ENCODE results near the gene USHBP1. TPM values are rescaled to one million over a fixed set of nuclear protein-coding genes. Genes with fewer than 3 reads are reported as not detected.

The USHBP1 gene
- total RNA-seq, 1 donor from 2014 or later, result not detected

DNA sequence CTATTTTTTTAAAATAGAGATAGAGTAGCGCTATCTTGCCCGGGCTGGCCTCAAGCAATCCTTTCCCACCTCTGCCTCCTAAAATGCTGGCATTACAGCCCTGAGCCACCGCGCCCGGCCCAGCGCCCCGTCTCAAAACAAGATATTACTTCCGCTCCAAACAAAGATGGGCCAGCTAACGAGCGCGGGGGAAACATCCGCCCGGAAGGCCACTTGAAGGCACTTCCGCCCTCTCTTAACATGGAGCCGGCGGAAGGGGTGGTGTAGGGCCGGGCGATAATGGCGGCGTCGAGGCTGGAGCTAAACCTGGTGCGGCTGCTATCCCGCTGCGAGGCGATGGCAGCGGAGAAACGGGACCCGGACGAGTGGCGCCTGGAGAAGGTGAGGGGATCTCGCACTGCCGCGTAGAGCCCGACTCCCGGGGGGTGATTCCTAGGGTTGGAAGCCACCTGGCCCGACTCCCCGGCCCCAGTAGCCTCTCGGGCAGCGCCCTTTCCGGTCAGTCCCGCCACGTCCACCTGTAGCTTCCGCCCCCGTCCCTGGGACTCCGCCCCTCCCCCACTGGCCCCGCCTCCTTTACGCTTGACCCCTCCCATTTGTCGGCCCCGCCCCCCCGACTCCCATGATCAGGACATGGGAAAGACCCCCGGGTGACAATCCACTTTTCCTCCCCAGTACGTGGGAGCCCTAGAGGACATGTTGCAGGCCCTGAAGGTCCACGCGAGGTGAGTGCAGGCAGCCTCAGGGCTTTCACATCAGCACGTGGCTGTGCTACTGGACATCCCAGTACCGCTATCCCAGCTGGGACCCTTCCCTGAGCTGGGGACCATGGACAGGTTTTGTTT is 49.2 kb downstream of the USHBP1 start, which contains the start of gene USE1:
TSS of gene USE1 (plus strand) at position 231 of the 845 bp plus-strand sequence. CDS start at position 280, 49 bp downstream.
- Histone ChIP-seq H3K4me3 (ENCODE audit: low read depth, low read length) (peak within 1 kb of the TSS; percentile 73), H3K36me3 (ENCODE audit: control insufficient read depth, insufficient read depth, low read length) (peaks cover 13% of the 10 kb centered on the region), H3K27me3 (ENCODE audit: control insufficient read depth, insufficient read depth, low read length) (no peaks in the 10 kb centered on the region)
- DNase-seq (ENCODE audit: low read depth) (peak; percentile 76), FAIRE-seq (no peak)
- TF ChIP-seq, protein P1, sequence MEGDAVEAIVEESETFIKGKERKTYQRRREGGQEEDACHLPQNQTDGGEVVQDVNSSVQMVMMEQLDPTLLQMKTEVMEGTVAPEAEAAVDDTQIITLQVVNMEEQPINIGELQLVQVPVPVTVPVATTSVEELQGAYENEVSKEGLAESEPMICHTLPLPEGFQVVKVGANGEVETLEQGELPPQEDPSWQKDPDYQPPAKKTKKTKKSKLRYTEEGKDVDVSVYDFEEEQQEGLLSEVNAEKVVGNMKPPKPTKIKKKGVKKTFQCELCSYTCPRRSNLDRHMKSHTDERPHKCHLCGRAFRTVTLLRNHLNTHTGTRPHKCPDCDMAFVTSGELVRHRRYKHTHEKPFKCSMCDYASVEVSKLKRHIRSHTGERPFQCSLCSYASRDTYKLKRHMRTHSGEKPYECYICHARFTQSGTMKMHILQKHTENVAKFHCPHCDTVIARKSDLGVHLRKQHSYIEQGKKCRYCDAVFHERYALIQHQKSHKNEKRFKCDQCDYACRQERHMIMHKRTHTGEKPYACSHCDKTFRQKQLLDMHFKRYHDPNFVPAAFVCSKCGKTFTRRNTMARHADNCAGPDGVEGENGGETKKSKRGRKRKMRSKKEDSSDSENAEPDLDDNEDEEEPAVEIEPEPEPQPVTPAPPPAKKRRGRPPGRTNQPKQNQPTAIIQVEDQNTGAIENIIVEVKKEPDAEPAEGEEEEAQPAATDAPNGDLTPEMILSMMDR (IDR thresholded peaks at IDR 0.05; ENCODE audit: insufficient read depth, low read length, severe bottlenecking), result no peak

DNA sequence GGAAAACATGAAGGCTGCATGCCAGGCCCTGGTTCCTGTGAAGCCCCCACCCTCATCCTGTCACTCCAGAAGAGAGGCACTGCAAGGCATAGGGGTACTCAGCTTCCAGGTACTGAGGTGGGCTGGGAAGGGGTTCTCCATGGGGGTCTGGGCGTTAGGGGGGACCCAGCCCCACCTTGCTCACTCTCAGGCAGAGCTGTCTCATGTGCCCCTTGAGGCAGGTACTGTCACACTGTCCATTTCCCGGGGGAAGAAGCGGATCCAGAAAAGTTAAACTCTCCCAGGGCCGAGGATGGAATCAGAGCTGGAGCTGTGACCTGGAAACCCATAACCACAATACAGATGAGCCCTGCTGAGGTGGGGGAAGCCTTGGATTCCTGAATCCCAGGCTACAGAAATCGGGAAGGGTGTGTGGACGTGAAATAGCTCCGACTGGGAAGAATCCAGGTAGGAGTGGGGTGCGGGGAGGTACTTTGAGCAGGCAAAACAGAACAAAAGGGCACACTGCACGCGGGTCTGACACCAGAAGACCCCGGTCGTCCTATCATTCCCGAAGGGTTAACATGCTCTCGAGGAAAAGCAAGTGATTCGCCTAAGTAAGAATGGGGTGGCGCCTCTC is 49.9 kb downstream of the USHBP1 start:
- no peak for DNase-seq (ENCODE audit: low read depth)
- FAIRE-seq, result no peak
- Histone ChIP-seq H3K4me3 (ENCODE audit: low read depth, low read length) (peak overlapping the region; percentile 73), H3K36me3 (ENCODE audit: control insufficient read depth, insufficient read depth, low read length) (peaks cover 14% of the 10 kb centered on the region), H3K27me3 (ENCODE audit: control insufficient read depth, insufficient read depth, low read length) (no peaks in the 10 kb centered on the region)
- TF ChIP-seq, protein P1 (IDR thresholded peaks at IDR 0.05; ENCODE audit: insufficient read depth, low read length, severe bottlenecking), result no peak

DNA sequence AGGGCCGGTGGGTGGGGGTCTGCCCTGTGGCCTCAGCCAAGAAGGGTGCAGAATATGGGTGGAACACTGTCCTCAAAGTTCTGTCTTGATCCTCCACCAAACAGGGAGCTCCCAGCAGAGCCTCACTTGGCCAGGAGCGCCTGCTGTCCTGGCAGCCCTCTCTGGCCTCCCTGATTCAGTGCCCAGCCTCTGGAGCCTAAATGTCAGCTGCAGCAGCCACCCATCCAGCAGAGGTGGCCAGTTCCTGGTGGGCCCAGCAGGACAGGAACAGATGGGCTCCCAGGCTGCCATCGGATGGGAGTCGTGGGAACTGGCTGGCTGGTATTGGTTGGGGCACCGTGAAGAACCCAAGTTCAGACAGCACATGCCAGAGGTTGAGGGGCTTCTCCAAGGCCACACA is 51.2 kb downstream of the USHBP1 start:
- TF ChIP-seq, protein P1 (IDR thresholded peaks at IDR 0.05; ENCODE audit: insufficient read depth, low read length, severe bottlenecking), result no peak
- no peak for DNase-seq (ENCODE audit: low read depth)
- no peak for FAIRE-seq
- peaks cover 18% of the 10 kb centered on the region for H3K36me3 ChIP-seq (ENCODE audit: control insufficient read depth, insufficient read depth, low read length)
- no peaks in the 10 kb centered on the region for H3K27me3 ChIP-seq (ENCODE audit: control insufficient read depth, insufficient read depth, low read length)
- H3K4me3 ChIP-seq (ENCODE audit: low read depth, low read length), result no peak overlapping the region

DNA sequence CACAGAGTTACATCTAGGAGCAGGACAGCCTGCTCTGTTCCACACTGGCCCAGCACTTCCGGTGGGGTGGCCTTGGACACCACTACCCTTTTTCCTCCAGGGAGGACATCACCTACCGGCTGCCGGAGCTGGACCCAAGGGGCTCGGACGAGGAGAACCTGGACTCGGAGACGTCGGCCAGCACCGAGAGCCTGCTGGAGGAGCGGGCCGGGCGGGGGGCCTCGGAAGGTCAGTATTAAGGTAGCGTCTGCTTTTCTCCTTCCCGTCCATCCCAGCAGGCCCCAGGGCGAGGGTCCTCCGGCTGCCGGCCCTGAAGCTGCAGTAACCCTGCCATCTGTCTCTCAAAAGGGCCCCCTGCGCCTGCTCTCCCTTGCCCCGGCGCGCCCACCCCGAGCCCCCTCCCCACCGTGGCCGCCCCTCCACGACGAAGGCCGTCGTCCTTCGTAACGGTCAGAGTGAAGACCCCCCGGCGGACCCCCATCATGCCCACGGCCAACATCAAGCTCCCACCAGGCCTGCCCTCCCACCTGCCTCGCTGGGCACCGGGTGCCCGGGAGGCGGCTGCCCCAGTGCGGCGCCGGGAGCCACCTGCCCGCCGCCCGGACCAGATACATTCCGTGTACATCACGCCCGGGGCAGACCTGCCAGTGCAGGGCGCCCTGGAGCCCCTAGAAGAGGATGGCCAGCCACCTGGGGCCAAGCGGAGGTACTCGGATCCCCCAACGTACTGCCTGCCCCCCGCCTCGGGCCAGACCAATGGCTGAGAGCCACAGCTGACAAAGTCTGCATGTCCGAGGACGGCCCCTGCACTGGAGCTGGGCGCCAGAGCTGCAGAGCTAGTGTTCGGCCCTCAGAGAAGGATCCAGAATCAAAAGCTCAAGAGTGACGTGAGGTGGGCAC is 52.7 kb downstream of the USHBP1 start:
- DNase-seq (ENCODE audit: low read depth) (no peak), FAIRE-seq (no peak)
- Histone ChIP-seq H3K36me3 (ENCODE audit: control insufficient read depth, insufficient read depth, low read length) (peaks cover 14% of the 10 kb centered on the region), H3K4me3 (ENCODE audit: low read depth, low read length) (no peak overlapping the region), H3K27me3 (ENCODE audit: control insufficient read depth, insufficient read depth, low read length) (no peaks in the 10 kb centered on the region)
- TF ChIP-seq, protein P1 (IDR thresholded peaks at IDR 0.05; ENCODE audit: insufficient read depth, low read length, severe bottlenecking), result no peak

DNA sequence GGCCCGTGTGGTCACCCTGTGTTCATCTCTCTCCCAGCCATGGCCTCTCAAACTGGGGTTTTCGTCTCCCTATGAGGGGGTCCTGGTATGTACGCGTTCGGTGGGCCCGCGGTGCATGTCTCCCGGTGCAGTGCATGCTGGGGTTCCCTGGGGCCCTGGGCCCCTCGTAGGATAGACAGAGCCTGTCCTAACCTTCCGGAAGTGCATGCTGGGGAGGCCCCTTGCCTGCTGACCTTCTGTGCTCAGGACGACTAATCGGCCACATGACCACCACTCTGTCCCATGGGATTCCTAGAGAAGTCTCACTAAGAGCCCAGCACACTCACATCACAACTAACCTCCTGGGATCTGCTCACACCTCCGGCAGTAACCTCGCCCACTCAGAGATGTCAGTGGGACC is 54.2 kb downstream of the USHBP1 start:
- TF ChIP-seq, protein P1 (IDR thresholded peaks at IDR 0.05; ENCODE audit: insufficient read depth, low read length, severe bottlenecking), result no peak
- DNase-seq (ENCODE audit: low read depth), result no peak
- no peak for FAIRE-seq
- no peak overlapping the region for H3K4me3 ChIP-seq (ENCODE audit: low read depth, low read length)
- peaks cover 17% of the 10 kb centered on the region for H3K36me3 ChIP-seq (ENCODE audit: control insufficient read depth, insufficient read depth, low read length)
- no peaks in the 10 kb centered on the region for H3K27me3 ChIP-seq (ENCODE audit: control insufficient read depth, insufficient read depth, low read length)

Data from bronchial epithelial cell (primary cell).